HepG2 (cell line): ENCODE data around the gene CDT1. TPM values are rescaled to one million over a fixed set of nuclear protein-coding genes. Genes with fewer than 3 reads are reported as not detected.

Experiments used
- ATF1 ChIP-seq: IDR thresholded peaks from 2 replicates; pipeline ENCODE4 v1.6.1; 2016; ENCODE audit warnings: mild to moderate bottlenecking, control low read depth
- DRAP1 ChIP-seq: IDR thresholded peaks from 2 replicates; pipeline ENCODE4 v1.6.1; 2016; ENCODE audit warnings: missing genetic modification reagents, missing compliant biosample characterization
- KDM5A ChIP-seq: fragments of 200-600 bp; sonication (generic); IDR thresholded peaks from 2 replicates; pipeline ENCODE4 v1.7.0; 2018; ENCODE audit warnings: antibody characterized with exemption, mild to moderate bottlenecking, low read length, borderline replicate concordance
- KIAA2018 ChIP-seq: sonication (generic); formaldehyde crosslinking; IDR thresholded peaks from 2 replicates; pipeline ENCODE4 v1.5.0; 2020; ENCODE audit warnings: mild to moderate bottlenecking, missing genetic modification reagents, borderline replicate concordance
- MAZ ChIP-seq, 2 experiments: sonication (generic) in 1 of 2; formaldehyde crosslinking in 1 of 2; IDR thresholded peaks; 2 replicates each; pipeline versions ENCODE4 v1.5.0 to v1.6.1; 2012 to 2020; ENCODE audit warnings: low read depth in 2 of 2, mild to moderate bottlenecking in 2 of 2, borderline replicate concordance in 1 of 2, improper control_type of control experiment in 1 of 2, low read length in 1 of 2, missing genetic modification reagents in 1 of 2, moderate library complexity in 1 of 2
- MBD4 ChIP-seq: IDR thresholded peaks from 2 replicates; pipeline ENCODE4 v1.6.1; 2012; ENCODE audit warnings: low read length, inconsistent platforms, borderline replicate concordance
- ZNF317 ChIP-seq: sonication (generic); formaldehyde crosslinking; IDR thresholded peaks from 2 replicates; pipeline ENCODE4 v1.5.0; 2020; ENCODE audit warnings: mild to moderate bottlenecking, missing genetic modification reagents
- ZNF652 ChIP-seq: IDR thresholded peaks from 2 replicates; pipeline ENCODE4 v1.6.1; 2016; ENCODE audit warnings: low read depth, borderline replicate concordance
- polyA plus RNA-seq, 8 experiments: library from polyadenylated mRNA; depleted of rRNA in 3 of 8; stranded (reverse) in 7 of 8; unstranded in 1 of 8; fragments of >200 nt; fragmentation: Illumina TruSeq in 4 of 8; extraction: Trizol in 4 of 8; gene quantifications; 2 replicates each; pipeline versions ENCODE4 v1.2.1 to v1.2.3, GENCODE V29; 2011 to 2016; ENCODE audit warnings: low read depth in 4 of 8, missing spikeins in 1 of 8, mixed read lengths in 1 of 8; ENCODE audit not compliant: insufficient read depth in 1 of 8
- total RNA-seq, 5 experiments: library from RNA; depleted of rRNA; stranded (reverse); fragments of >200 nt; fragmentation: Illumina TruSeq; extraction: Trizol; gene quantifications; 2 replicates each; pipeline ENCODE4 v1.2.3, GENCODE V29; 2016; ENCODE audit warnings: low read depth in 1 of 5
- TF ChIP-seq, protein P1 (sequence below): sonication (generic); formaldehyde crosslinking; IDR thresholded peaks from 2 replicates; pipeline ENCODE4 v1.5.1; 2020; ENCODE audit warnings: missing genetic modification reagents, mild to moderate bottlenecking, borderline replicate concordance
- TF ChIP-seq, protein P2 (sequence below): sonication (generic); formaldehyde crosslinking; IDR thresholded peaks from 2 replicates; pipeline ENCODE4 v1.5.0; 2020; ENCODE audit warnings: missing genetic modification reagents
- TF ChIP-seq, protein P3 (sequence below): fragments of 450-650 bp; IDR thresholded peaks from 2 replicates; pipeline ENCODE4 v1.6.1; 2016

Gene CDT1
- total and polyA plus RNA-seq, 2 of the 13 experiments (the other 11 are each of a cell fraction or from before 2014, with no cell fraction given): 23.1 to 23.8 TPM

GRCh38 chr16:88856828-88857727, 53.5 kb downstream of the CDT1 start, which contains the start of the genes GALNS and TRAPPC2L (continued):
- TF ChIP-seq, protein P1, sequence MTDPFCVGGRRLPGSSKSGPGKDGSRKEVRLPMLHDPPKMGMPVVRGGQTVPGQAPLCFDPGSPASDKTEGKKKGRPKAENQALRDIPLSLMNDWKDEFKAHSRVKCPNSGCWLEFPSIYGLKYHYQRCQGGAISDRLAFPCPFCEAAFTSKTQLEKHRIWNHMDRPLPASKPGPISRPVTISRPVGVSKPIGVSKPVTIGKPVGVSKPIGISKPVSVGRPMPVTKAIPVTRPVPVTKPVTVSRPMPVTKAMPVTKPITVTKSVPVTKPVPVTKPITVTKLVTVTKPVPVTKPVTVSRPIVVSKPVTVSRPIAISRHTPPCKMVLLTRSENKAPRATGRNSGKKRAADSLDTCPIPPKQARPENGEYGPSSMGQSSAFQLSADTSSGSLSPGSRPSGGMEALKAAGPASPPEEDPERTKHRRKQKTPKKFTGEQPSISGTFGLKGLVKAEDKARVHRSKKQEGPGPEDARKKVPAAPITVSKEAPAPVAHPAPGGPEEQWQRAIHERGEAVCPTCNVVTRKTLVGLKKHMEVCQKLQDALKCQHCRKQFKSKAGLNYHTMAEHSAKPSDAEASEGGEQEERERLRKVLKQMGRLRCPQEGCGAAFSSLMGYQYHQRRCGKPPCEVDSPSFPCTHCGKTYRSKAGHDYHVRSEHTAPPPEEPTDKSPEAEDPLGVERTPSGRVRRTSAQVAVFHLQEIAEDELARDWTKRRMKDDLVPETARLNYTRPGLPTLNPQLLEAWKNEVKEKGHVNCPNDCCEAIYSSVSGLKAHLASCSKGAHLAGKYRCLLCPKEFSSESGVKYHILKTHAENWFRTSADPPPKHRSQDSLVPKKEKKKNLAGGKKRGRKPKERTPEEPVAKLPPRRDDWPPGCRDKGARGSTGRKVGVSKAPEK: no peak
- TF ChIP-seq KIAA2018 (CRISPR knock-in tag) (no peak), ZNF652 (CRISPR knock-in tag) (no peak), KDM5A (peak; percentile 96), ZNF317 (CRISPR knock-in tag) (peak; percentile 83), MBD4 (no peak), ATF1 (CRISPR knock-in tag) (no peak), MAZ (IDR thresholded peaks at IDR 0.05; ENCODE audit: borderline replicate concordance, low read depth, low read length) (peak; percentile 82), MAZ (CRISPR knock-in tag; IDR thresholded peaks at IDR 0.05; ENCODE audit: low read depth) (peak; percentile 44), DRAP1 (CRISPR knock-in tag) (peak; percentile 92)
- TF ChIP-seq, protein P2, sequence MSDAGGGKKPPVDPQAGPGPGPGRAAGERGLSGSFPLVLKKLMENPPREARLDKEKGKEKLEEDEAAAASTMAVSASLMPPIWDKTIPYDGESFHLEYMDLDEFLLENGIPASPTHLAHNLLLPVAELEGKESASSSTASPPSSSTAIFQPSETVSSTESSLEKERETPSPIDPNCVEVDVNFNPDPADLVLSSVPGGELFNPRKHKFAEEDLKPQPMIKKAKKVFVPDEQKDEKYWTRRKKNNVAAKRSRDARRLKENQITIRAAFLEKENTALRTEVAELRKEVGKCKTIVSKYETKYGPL: 0 out of 2 replicates have a peak, but pooled peaks have one; percentile 20
- TF ChIP-seq, protein P3, sequence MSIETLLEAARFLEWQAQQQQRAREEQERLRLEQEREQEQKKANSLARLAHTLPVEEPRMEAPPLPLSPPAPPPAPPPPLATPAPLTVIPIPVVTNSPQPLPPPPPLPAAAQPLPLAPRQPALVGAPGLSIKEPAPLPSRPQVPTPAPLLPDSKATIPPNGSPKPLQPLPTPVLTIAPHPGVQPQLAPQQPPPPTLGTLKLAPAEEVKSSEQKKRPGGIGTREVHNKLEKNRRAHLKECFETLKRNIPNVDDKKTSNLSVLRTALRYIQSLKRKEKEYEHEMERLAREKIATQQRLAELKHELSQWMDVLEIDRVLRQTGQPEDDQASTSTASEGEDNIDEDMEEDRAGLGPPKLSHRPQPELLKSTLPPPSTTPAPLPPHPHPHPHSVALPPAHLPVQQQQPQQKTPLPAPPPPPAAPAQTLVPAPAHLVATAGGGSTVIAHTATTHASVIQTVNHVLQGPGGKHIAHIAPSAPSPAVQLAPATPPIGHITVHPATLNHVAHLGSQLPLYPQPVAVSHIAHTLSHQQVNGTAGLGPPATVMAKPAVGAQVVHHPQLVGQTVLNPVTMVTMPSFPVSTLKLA: peak; percentile 91
